H1 (cell line): Measurements from ENCODE around the gene IRS1. TPM values are rescaled to one million over a fixed set of nuclear protein-coding genes. Genes with fewer than 3 reads are reported as not detected.

Source experiments
- CTCF ChIA-PET: fragments of 300-600 bp; sonication (Branson Sonifier 250); formaldehyde crosslinking; loops from one replicate; lab custom pipeline; 2021; ENCODE audit not compliant: partially characterized antibody; lab: Charles Lee
- POLR2A ChIA-PET: fragments of 300-600 bp; sonication (Branson Sonifier 250); formaldehyde crosslinking; loops from one replicate; lab custom pipeline; 2021; ENCODE audit warnings: inconsistent platforms; ENCODE audit not compliant: partially characterized antibody; lab: Charles Lee
- DNase-seq, 2 experiments: peaks; one replicate each; pipeline versions ENCODE4 v3.0.0 to v3.0.0-alpha.2; 2010 to 2022; ENCODE audit warnings: low spot score in 2 of 2, low read depth in 1 of 2, mixed read lengths in 1 of 2
- FAIRE-seq: peaks from 2 replicates; lab custom pipeline; 2011; peaks lifted over from hg19 to GRCh38; lab: Jason Lieb, UNC
- H2AFZ ChIP-seq: 2 replicates; pipeline ENCODE4 v1.8.1; 2012; ENCODE audit warnings: low read length, inconsistent platforms
- H2AK5ac ChIP-seq: 2 replicates; pipeline ENCODE4 v1.6.1; 2013; ENCODE audit warnings: low read depth, low read length
- H2BK120ac ChIP-seq: replicated peaks from 2 replicates; pipeline ENCODE3; 2013; ENCODE audit warnings: low read depth, low read length, inconsistent platforms
- H2BK12ac ChIP-seq: 2 replicates; pipeline ENCODE4 v1.6.1; 2013; ENCODE audit warnings: low read depth, low read length
- H2BK15ac ChIP-seq: 2 replicates; pipeline ENCODE4 v1.6.1; 2013; ENCODE audit warnings: low read length
- H2BK20ac ChIP-seq: 2 replicates; pipeline ENCODE4 v1.6.1; 2013; ENCODE audit warnings: low read length
- H2BK5ac ChIP-seq: 2 replicates; pipeline ENCODE4 v1.6.1; 2013; ENCODE audit warnings: low read depth, low read length
- H3K14ac ChIP-seq: 2 replicates; pipeline ENCODE4 v1.6.1; 2013; ENCODE audit warnings: inconsistent platforms; ENCODE audit not compliant: insufficient read length
- H3K18ac ChIP-seq: 2 replicates; pipeline ENCODE4 v1.6.1; 2013; ENCODE audit warnings: low read length; ENCODE audit errors: extremely low read depth
- H3K23ac ChIP-seq: 2 replicates; pipeline ENCODE4 v1.6.1; 2013; ENCODE audit warnings: inconsistent platforms; ENCODE audit not compliant: insufficient read length
- H3K23me2 ChIP-seq: 2 replicates; pipeline ENCODE4 v1.6.1; 2013; ENCODE audit warnings: low read depth, low read length
- H3K27ac ChIP-seq: 2 replicates; pipeline ENCODE4 v1.6.1; 2011; ENCODE audit warnings: low read depth, low read length, inconsistent platforms
- H3K27me3 ChIP-seq, 4 experiments: replicated peaks in 1 of 4; 1 replicate in 1 of 4; 2 replicates in 3 of 4; pipeline versions ENCODE4 v1.6.1 to v1.8.1; 2011 to 2013; ENCODE audit warnings: low read length in 3 of 4, mild to moderate bottlenecking in 3 of 4, inconsistent platforms in 2 of 4, mixed read lengths in 2 of 4, moderate library complexity in 1 of 4; ENCODE audit not compliant: control insufficient read depth in 3 of 4, insufficient read depth in 3 of 4; ENCODE audit errors: extremely low read depth in 1 of 4
- H3K36me3 ChIP-seq, 4 experiments: 2 replicates each; pipeline versions ENCODE4 v1.6.1 to v1.8.1; 2011 to 2013; ENCODE audit warnings: mild to moderate bottlenecking in 4 of 4, low read length in 3 of 4, moderate library complexity in 2 of 4, control low read depth in 1 of 4, inconsistent platforms in 1 of 4; ENCODE audit not compliant: insufficient read depth in 4 of 4, control insufficient read depth in 2 of 4
- H3K4ac ChIP-seq: replicated peaks from 2 replicates; pipeline ENCODE3; 2013; ENCODE audit warnings: low read length, low read depth, mixed read lengths, inconsistent platforms; ENCODE audit not compliant: insufficient read length
- H3K4me1 ChIP-seq, 4 experiments: replicated peaks in 1 of 4; 1 replicate in 1 of 4; 2 replicates in 3 of 4; pipeline versions ENCODE4 v1.6.1 to v1.8.1; 2011 to 2013; ENCODE audit warnings: low read length in 3 of 4, inconsistent platforms in 2 of 4, mixed read lengths in 1 of 4; ENCODE audit not compliant: insufficient read depth in 4 of 4, control insufficient read depth in 3 of 4
- H3K4me2 ChIP-seq, 2 experiments: 2 replicates each; pipeline versions ENCODE4 v1.6.1 to v1.8.1; 2011 to 2013; ENCODE audit warnings: low read depth in 2 of 2, low read length in 2 of 2, control low read depth in 1 of 2, inconsistent platforms in 1 of 2, mild to moderate bottlenecking in 1 of 2; ENCODE audit not compliant: insufficient read depth in 1 of 2
- H3K4me3 ChIP-seq, 4 experiments: fragments of 200-600, 300-600 bp in 1 of 4; sonication (generic), shearing (Covaris generic), sonication (Bioruptor Twin) in 1 of 4; 2 replicates each; pipeline versions ENCODE4 v1.5.1 to v1.8.1; 2011 to 2016; ENCODE audit warnings: low read length in 4 of 4, low read depth in 3 of 4, control low read depth in 2 of 4, inconsistent platforms in 2 of 4, mild to moderate bottlenecking in 2 of 4, mixed read lengths in 1 of 4, moderate library complexity in 1 of 4; ENCODE audit not compliant: insufficient read depth in 2 of 4; ENCODE audit errors: extremely low read depth in 1 of 4
- H3K56ac ChIP-seq: replicated peaks from 2 replicates; pipeline ENCODE3; 2013; ENCODE audit warnings: low read depth, mild to moderate bottlenecking, mixed read lengths, low read length, inconsistent platforms; ENCODE audit not compliant: insufficient read length
- H3K79me1 ChIP-seq: 2 replicates; pipeline ENCODE4 v1.6.1; 2013; ENCODE audit warnings: low read depth, low read length, control low read depth
- H3K79me2 ChIP-seq, 2 experiments: 2 replicates each; pipeline versions ENCODE4 v1.6.1 to v1.8.1; 2012 to 2013; ENCODE audit warnings: low read length in 2 of 2, mild to moderate bottlenecking in 2 of 2, inconsistent platforms in 1 of 2; ENCODE audit not compliant: insufficient read depth in 2 of 2, control insufficient read depth in 1 of 2
- H3K9ac ChIP-seq, 4 experiments: replicated peaks in 1 of 4; 1 replicate in 1 of 4; 2 replicates in 3 of 4; pipeline versions ENCODE4 v1.6.1 to v1.8.1; 2011 to 2013; ENCODE audit warnings: low read depth in 3 of 4, low read length in 3 of 4, control low read depth in 2 of 4, mild to moderate bottlenecking in 2 of 4, moderate library complexity in 2 of 4, inconsistent platforms in 1 of 4; ENCODE audit errors: extremely low read depth in 1 of 4
- H3K9me3 ChIP-seq, 2 experiments: 2 replicates each; pipeline versions ENCODE4 v1.6.1 to v1.8.1; 2012 to 2013; ENCODE audit warnings: mild to moderate bottlenecking in 2 of 2, moderate library complexity in 2 of 2, control low read depth in 1 of 2, inconsistent platforms in 1 of 2, low read depth in 1 of 2, low read length in 1 of 2, mixed read lengths in 1 of 2; ENCODE audit not compliant: insufficient read depth in 2 of 2
- H4K20me1 ChIP-seq, 2 experiments: replicated peaks in 1 of 2; 2 replicates each; pipeline versions ENCODE3 to v1.8.1; 2011 to 2013; ENCODE audit warnings: inconsistent platforms in 2 of 2, low read length in 2 of 2, mild to moderate bottlenecking in 1 of 2; ENCODE audit not compliant: insufficient read depth in 2 of 2, control insufficient read depth in 1 of 2
- H4K5ac ChIP-seq: 2 replicates; pipeline ENCODE4 v1.6.1; 2013; ENCODE audit warnings: low read length, low read depth, mixed read lengths, inconsistent platforms; ENCODE audit not compliant: insufficient read length
- H4K8ac ChIP-seq: 2 replicates; pipeline ENCODE4 v1.8.0; 2013; ENCODE audit warnings: mild to moderate bottlenecking, moderate library complexity, low read length, inconsistent platforms; ENCODE audit not compliant: insufficient read depth; ENCODE audit errors: extremely low read depth
- H4K91ac ChIP-seq: replicated peaks from 2 replicates; pipeline ENCODE3; 2013; ENCODE audit warnings: low read length, mixed read lengths, inconsistent platforms; ENCODE audit not compliant: insufficient read length
- CEBPB ChIP-seq: IDR thresholded peaks from 2 replicates; pipeline ENCODE4 v1.6.1; 2012; ENCODE audit warnings: low read depth, low read length
- CTCF ChIP-seq, 3 experiments: IDR thresholded peaks; 1 replicate in 2 of 3; 2 replicates in 1 of 3; pipeline versions ENCODE4 v1.5.1 to v1.6.1; 2011; ENCODE audit warnings: low read length in 3 of 3, mild to moderate bottlenecking in 3 of 3, inconsistent platforms in 2 of 3, low read depth in 1 of 3, moderate library complexity in 1 of 3; ENCODE audit not compliant: insufficient read depth in 1 of 3; ENCODE audit errors: control extremely low read depth in 1 of 3
- EGR1 ChIP-seq: IDR thresholded peaks from 2 replicates; pipeline ENCODE4 v1.6.1; 2011; ENCODE audit warnings: low read depth, low read length, borderline replicate concordance
- RAD21 ChIP-seq, 2 experiments: IDR thresholded peaks in 1 of 2; conservative IDR thresholded peaks in 1 of 2; 2 replicates each; pipeline ENCODE4 v1.6.1; 2011; ENCODE audit warnings: low read depth in 2 of 2, low read length in 2 of 2, improper control_type of control experiment in 1 of 2, inconsistent platforms in 1 of 2, mild to moderate bottlenecking in 1 of 2, moderate library complexity in 1 of 2
- whole genome bisulfite sequencing, 2 experiments: shearing (Covaris generic) in 1 of 2; methylation state at CpG; one replicate each; pipeline versions ENCODE4 v1.1.6 to v1.1.7; 2013 to 2015; ENCODE audit warnings: low lambda C conversion rate in 2 of 2, mixed read lengths in 2 of 2, inconsistent platforms in 1 of 2, low coverage in 1 of 2, missing lambda C conversion rate in 1 of 2; ENCODE audit not compliant: insufficient replicate concordance in 2 of 2, insufficient coverage in 1 of 2, insufficient read length in 1 of 2; ENCODE audit errors: extremely low coverage in 1 of 2, missing lambda C conversion rate in 1 of 2; 5-methylcytosine and 5-hydroxymethylcytosine counted together
- polyA plus RNA-seq, 7 experiments: library from polyadenylated mRNA; depleted of rRNA in 3 of 7; stranded (reverse) in 5 of 7; unstranded in 2 of 7; fragments of >200 nt in 5 of 7; fragments of 200-250 nt in 2 of 7; gene quantifications; 1 replicate in 5 of 7; 2 replicates in 1 of 7; 4 replicates in 1 of 7; pipeline versions ENCODE4 v1.2.1 to v1.2.3, GENCODE V29; 2011 to 2013; ENCODE audit warnings: missing spikeins in 2 of 7, mixed read lengths in 2 of 7
- total RNA-seq: library from RNA; stranded (reverse); fragmentation: NEBNext Ultra II Directional; extraction: Animal tissue kit (Norgen Biotek cat#: 25700); gene quantifications from 2 replicates; pipeline ENCODE4 v1.2.1, GENCODE V29; 2021

The IRS1 gene
- total and polyA plus RNA-seq, 2 of the 8 experiments (the other 6 are each of a cell fraction or from before 2014, with no cell fraction given): 9.1 to 26.9 TPM

- CTCF ChIA-PET: interaction anchor here (0.5 to 2.6 kb wide), 54 partner anchors 9 to 1165 kb away, joined by 3 to 22 read pairs (median 3); partner anchors contain the start of gene RHBDD1
- FAIRE-seq: no peak
- POLR2A ChIA-PET: no interaction called here
Measured at GRCh38 chr2:226802573-226802972, 3.0 kb upstream of the IRS1 start.

More at GRCh38 chr2:226802573-226802972, 3.0 kb upstream of the IRS1 start:
- Histone ChIP-seq H3K56ac (no peak overlapping the region), H3K4me3 (no peak overlapping the region; a peak in 1 of 8 replicates), H3K9me3 (peaks cover 0 to under 1% of the 10 kb centered on the region in 2 experiments; a peak in 1 of 4 replicates), H3K36me3 (peaks cover 0 to 4% (median 2%) of the 10 kb centered on the region in 4 experiments; a peak in 3 of 8 replicates), H3K4ac (no peak overlapping the region), H2BK20ac (no peak overlapping the region), H2AK5ac (no peak overlapping the region), H4K91ac (no peak overlapping the region), H2BK12ac (no peak overlapping the region), H3K79me1 (no peaks in the 10 kb centered on the region), H4K5ac (no peak overlapping the region), H2BK5ac (no peak overlapping the region), H3K27ac (no peak overlapping the region), H3K9ac (no peak overlapping the region), H2BK15ac (no peak overlapping the region), H3K4me1 (peaks cover 0 to 10% (median 8%) of the 10 kb centered on the region in 4 experiments; a peak in 6 of 7 replicates), H3K4me2 (no peak overlapping the region), H3K18ac (no peak overlapping the region), H3K23me2 (peaks cover 17% of the 10 kb centered on the region), H4K20me1 (peaks cover 2 to 3% of the 10 kb centered on the region in 2 experiments), H4K8ac (no peak overlapping the region), H3K79me2 (peaks cover 0 to 4% of the 10 kb centered on the region in 2 experiments; a peak in 1 of 4 replicates), H3K27me3 (no peaks in the 10 kb centered on the region), H3K14ac (no peak overlapping the region), H3K23ac (no peak overlapping the region), H2BK120ac (no peak overlapping the region), H2AFZ (no peak overlapping the region)
- 8% methylated on average over 4 of the region's 4 CpGs; no CpG with 5 or more reads in 1 of the 2 experiments for WGBS, 2 experiments
- DNase-seq: no peak
- peak; percentile 64 to 74 for TF ChIP-seq RAD21 (IDR thresholded peaks at IDR 0.05 in 1 of 2, conservative IDR thresholded peaks at IDR 0.05 in 1 of 2; ENCODE audit: low read depth in 2 of 2, low read length in 2 of 2)
- no peak for TF ChIP-seq EGR1
- peak; percentile 51; the same call in 1 of the 2 replicates for TF ChIP-seq CEBPB
- peak in 2 of 3 experiments; percentile 30 to 66; a peak in 2 of 4 replicates for TF ChIP-seq CTCF (IDR thresholded peaks at IDR 0.05; ENCODE audit: control extremely low read depth in 1 of 3, insufficient read depth in 1 of 3, low read depth in 1 of 3, low read length in 3 of 3)
